ENCODE results near the gene RARG.

DNA sequence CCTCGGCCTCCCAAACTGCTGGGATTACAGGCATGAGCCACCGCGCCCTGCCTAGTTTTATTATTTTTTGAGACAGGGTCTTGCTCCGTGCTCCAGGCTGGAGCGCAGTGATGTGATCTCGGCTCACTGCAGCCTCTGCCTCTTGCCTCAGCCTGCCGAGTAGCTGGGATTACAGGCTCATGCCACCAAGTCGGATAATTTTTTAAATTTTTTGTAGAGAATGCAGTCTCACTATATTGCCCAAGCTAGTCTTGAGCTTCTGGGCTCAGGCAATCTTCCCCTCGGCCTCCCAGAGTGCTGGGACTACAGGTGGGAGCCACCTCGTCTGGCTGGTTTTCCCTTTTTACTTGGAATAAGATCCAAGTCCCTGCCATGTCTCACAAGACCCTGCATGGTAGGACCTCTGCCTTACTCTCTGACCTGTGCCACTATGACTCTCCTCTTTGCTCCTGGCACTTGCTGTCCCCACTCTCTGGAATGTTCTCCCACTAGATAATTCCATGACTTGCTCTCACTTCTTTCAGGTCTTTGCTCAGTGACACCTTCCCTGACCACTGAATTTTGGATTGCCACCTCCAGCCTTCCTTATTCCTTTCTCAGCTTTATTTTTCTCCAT lies 7.7 kb upstream of the RARG start:
- TF ChIP-seq, protein P1, sequence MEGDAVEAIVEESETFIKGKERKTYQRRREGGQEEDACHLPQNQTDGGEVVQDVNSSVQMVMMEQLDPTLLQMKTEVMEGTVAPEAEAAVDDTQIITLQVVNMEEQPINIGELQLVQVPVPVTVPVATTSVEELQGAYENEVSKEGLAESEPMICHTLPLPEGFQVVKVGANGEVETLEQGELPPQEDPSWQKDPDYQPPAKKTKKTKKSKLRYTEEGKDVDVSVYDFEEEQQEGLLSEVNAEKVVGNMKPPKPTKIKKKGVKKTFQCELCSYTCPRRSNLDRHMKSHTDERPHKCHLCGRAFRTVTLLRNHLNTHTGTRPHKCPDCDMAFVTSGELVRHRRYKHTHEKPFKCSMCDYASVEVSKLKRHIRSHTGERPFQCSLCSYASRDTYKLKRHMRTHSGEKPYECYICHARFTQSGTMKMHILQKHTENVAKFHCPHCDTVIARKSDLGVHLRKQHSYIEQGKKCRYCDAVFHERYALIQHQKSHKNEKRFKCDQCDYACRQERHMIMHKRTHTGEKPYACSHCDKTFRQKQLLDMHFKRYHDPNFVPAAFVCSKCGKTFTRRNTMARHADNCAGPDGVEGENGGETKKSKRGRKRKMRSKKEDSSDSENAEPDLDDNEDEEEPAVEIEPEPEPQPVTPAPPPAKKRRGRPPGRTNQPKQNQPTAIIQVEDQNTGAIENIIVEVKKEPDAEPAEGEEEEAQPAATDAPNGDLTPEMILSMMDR (optimal IDR thresholded peaks at IDR 0.05 in 1 of 3, IDR thresholded peaks at IDR 0.05 in 1 of 3, conservative IDR thresholded peaks at IDR 0.05 in 1 of 3; ENCODE audit: extremely low read depth in 1 of 3, insufficient read depth in 2 of 3, low read length in 3 of 3), result no peak
- TF ChIP-seq EZH2 (IDR thresholded peaks at IDR 0.05; ENCODE audit: low read length), result no peak
